ENCODE measurements around the gene GAP43.

GAP43 gene

DNA sequence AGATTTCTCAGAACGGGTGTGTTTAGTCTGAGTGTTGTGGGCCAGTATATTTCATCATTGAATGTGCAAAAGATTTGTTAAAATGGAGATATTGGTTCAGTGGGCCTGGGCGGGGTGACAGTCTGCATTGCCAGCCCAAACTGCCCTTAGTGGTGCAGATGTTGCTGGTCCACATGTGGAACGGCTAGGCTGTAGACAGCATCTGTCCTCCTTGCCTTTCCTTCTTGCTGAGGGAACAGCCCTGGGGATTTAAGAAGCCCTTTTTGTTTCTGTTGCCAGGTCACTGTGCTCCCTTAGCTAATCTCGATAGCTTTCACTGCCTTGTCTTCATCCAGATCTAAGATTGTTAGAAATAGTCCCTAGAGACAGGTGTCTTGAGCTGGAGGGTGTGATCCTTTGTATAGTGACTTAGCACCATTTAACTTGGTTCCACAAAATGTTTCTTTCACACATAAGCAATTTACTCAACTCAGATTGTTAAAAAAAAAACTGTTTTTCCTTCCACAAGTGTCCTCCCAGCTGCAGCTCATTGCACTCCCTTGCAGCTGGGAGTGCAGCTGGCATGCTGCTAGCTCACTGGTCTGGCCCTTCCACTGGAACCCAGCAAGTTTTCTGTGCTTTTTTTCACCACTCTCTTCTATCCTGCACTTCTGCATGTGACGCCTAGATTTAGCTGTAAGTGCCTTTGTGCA is 37.5 kb downstream of the GAP43 start:
- DNase-seq (ENCODE audit: extremely low read depth in 1 of 2, low read depth in 1 of 2): no peak

GRCh38 chr3:115662356-115662755 is 39.0 kb downstream of the GAP43 start:
- no peak for DNase-seq (ENCODE audit: extremely low read depth in 1 of 2, low read depth in 1 of 2)

GRCh38 chr3:115663414-115663813 is 40.1 kb downstream of the GAP43 start:
- no peak for DNase-seq (ENCODE audit: extremely low read depth in 1 of 2, low read depth in 1 of 2)

DNA sequence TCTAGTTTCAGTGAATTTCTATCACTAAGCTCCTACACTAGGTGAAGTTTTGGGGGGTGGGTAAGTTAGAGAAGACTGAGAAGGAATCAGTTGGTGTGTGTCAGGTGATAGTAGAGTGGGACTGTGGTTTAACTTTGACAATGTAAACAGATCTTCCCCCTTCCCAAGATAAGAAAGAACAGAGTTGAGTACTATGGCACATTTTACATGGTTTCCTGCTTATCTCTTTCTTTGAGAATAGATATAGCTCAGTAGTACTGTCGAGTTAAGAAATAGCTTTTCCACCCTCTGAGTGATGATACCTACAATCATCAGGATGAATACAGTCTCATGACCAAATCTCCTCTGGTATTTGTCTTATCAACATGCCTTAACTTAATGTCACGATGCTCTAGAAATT is 42.8 kb downstream of the GAP43 start:
- no peak for DNase-seq (ENCODE audit: extremely low read depth in 1 of 2, low read depth in 1 of 2)

DNA sequence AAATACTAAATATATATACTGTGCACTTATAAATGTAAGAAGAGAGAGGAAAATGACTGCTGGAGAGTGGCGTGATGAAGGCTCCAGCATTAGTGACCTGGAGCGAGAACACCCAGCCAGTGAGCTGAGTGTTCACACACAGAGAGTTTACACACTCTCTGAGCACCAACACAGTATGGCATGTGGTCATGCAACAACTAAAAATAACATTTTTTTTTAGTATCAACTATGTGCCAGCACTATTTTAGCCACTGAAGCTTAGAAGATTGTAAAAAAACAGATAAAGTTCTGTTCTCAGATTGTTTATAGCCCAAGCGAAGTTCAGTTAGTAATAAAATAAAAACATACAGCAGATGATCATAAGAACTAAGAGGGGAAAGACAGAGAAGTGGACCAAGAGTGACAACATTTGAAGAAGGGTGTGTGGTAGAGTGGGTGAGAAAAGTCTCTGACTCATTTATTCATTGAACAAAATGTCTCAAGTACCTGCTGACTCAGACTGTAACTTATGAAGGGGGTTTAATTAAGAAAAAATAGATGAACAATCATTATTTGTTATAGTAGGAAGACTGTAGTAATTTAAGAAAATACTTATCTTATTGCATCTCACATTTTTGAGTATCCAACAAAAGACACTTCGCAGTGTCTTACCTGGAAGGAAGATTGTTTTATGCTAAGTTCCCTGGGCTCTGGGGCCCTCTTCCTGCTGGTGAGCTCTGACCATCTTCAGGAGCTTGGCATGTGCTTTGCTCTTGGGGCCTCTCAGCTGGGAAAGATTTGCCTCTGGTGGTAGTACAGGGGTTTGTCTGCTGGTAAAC is 43.8 kb downstream of the GAP43 start:
- DNase-seq (ENCODE audit: extremely low read depth in 1 of 2, low read depth in 1 of 2): no peak

- DNase-seq (ENCODE audit: extremely low read depth in 1 of 2, low read depth in 1 of 2): no peak
Measured at GRCh38 chr3:115667738-115668065, 44.4 kb downstream of the GAP43 start.

GRCh38 chr3:115670911-115671310 is 47.6 kb downstream of the GAP43 start:
- DNase-seq (ENCODE audit: extremely low read depth in 1 of 2, low read depth in 1 of 2): no peak

DNA sequence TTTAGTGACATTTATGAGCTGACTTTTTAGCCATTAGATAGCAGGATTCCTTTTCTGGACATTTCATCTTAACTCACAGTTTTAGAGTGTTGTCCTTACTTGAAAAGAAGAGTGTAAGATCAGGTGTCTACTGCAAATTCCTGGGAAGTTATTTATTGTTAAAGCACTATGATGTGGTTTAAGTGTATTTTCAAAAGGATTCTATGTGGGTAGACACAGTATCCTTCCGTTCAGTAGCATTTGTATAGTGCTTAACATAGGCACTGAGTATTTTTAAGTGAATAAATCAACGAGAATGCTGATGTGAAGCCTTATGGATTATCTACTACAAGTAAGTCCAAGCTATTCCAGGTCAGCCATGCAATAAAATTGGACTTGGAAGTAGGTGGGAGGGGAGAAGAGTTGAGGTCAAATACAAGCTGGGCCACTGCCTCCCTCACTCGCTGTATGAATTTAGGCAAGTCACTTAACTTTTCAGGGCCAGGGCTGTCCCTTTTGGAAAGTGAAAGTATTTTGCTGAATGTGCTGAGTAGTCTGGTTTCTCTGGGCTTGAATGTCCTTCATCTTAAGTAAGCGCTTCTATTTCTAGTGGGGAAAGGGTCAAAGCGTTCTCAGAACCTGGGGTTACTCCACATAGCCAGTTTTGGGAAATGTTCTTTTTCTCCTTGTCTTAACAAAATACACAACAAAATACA is 48.6 kb downstream of the GAP43 start:
- no peak for DNase-seq (ENCODE audit: extremely low read depth in 1 of 2, low read depth in 1 of 2)

DNA sequence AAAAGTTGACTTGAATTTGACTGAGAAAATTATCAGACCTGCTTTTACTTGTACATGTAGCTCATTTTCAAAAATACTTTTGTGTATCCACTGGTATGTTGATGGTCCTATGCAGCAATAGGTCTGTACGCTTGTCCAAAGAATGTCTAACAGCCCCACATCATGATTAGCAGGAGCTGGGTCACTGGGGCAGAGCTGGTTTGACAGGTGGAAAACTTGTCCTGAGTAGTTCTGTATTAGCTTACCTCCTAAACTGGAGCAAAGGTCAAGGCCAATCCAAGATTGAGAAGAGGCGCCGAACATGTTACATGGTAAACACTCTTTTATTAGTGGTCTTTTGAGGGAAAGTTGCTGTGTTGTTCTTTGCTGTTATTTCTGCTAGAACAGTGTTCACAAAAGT is 50.6 kb downstream of the GAP43 start:
- DNase-seq (ENCODE audit: extremely low read depth in 1 of 2, low read depth in 1 of 2): no peak

GRCh38 chr3:115676336-115676735 is 53.0 kb downstream of the GAP43 start:
- DNase-seq (ENCODE audit: extremely low read depth in 1 of 2, low read depth in 1 of 2): no peak

- DNase-seq (ENCODE audit: extremely low read depth in 1 of 2, low read depth in 1 of 2): no peak
Measured at GRCh38 chr3:115680803-115681345, 57.6 kb downstream of the GAP43 start.

DNA sequence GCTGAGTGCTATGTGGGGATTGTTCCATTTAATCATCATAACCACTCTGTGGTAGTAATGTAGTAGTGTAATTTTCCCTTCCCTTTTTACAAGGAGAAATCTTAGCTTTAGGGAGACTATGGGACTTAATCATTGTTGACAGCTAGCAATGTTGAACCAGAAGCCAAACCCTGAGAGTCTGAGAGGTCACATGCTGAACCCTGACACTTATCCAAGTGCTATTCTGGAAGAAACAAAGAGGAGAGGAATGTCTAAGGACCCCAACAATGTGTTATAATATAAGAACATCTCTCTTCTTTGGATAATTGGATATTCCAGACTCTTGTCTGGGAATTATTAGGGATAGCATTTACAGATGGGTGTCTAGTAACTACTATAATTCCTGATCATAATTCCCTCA is 58.4 kb downstream of the GAP43 start:
- no peak for DNase-seq (ENCODE audit: extremely low read depth in 1 of 2, low read depth in 1 of 2)

DNA sequence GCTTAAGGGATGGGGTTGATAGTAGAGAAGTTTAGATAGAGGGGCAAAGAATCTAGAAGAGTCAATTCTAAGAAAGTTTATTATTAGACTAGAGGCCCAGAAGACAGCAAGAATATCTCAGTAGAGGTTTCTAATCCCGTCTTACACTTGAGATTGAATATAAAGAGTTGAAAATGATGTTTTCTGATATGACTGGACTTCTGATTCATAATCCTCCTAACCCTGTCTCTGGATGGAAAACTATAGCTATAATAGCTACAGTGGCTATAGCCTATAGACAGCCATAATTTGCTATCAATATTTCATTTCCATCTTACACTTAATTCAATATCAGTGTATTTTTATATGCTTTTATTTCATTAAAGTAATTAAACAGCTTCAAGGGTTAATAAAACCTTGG is 60.0 kb downstream of the GAP43 start:
- DNase-seq (ENCODE audit: extremely low read depth in 1 of 2, low read depth in 1 of 2): no peak

GRCh38 chr3:115683773-115684172 is 60.5 kb downstream of the GAP43 start:
- no peak for DNase-seq (ENCODE audit: extremely low read depth in 1 of 2, low read depth in 1 of 2)

- DNase-seq (ENCODE audit: extremely low read depth in 1 of 2, low read depth in 1 of 2): no peak
Measured at GRCh38 chr3:115685097-115685496, 61.8 kb downstream of the GAP43 start.

DNA sequence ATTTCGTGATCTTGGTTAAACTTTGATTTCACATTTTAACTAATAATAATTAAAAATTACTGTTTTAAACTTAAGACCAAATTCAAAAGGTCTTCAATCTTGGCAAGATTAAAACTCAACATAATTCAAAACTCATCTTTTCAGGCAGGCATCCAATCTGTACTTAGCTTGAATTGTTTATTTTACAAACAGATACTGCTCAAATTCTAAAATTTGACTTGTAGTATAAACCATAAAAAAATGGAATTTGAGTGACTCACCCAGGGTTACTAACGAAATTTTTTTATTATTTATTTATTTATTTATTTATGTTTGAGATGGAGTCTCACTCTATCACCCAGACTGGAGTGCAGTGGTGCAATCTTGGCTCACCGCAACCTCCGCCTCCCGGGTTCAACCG is 64.4 kb downstream of the GAP43 start:
- no peak for DNase-seq (ENCODE audit: extremely low read depth in 1 of 2, low read depth in 1 of 2)

GRCh38 chr3:115688418-115688817 is 65.1 kb downstream of the GAP43 start:
- DNase-seq (ENCODE audit: extremely low read depth in 1 of 2, low read depth in 1 of 2): no peak

DNA sequence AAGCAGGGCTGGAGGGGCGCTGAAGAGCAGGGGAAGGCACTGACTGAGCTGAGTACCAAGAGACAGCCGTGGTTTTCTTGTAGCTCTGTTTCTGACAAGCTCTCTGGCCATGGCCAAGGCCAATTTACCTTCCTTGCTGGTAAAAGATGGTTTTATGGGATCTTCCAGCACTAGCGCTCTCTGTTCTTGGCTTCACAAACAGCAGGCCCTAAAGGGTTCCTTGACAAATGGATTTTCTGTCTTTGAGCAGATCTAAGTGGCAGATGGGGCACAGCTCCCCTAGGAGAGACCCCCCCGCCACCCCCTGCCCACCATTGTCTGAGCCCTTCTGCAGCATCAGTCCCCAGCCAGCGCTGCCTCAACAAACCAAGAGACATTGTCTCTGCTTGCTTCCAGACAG is 66.6 kb downstream of the GAP43 start:
- no peak for DNase-seq (ENCODE audit: extremely low read depth in 1 of 2, low read depth in 1 of 2)

- no peak for DNase-seq (ENCODE audit: extremely low read depth in 1 of 2, low read depth in 1 of 2)
Measured at GRCh38 chr3:115691964-115692363, 68.7 kb downstream of the GAP43 start.

GRCh38 chr3:115692887-115693524 is 69.7 kb downstream of the GAP43 start:
- DNase-seq (ENCODE audit: extremely low read depth in 1 of 2, low read depth in 1 of 2): peak; percentile 21 to 39

DNA sequence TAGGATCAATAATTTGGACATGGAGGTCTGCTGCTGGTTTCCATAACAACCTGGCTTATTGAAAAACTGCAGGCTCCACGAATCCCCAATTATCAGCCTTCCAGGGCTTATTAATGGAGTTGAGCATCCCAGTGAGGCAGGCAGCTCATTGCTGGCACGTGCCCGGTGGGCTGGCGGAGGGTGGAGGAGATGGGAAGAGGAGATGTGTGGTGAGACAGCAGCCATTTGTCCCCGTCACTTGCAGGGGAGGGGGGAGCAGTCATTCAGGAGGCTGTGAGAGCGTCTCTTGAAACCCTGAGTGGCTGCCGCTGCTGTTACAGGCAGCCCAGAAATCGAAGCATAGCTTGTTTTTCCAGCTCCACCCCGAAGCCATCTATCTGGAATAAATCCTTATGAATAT is 70.6 kb downstream of the GAP43 start:
- DNase-seq (ENCODE audit: extremely low read depth in 1 of 2, low read depth in 1 of 2): no peak

Data from stimulated activated CD8-positive, alpha-beta memory T cell treated with anti-CD3 and anti-CD28 coated beads, Interleukin-7, amount 100 ng/mL, for 48 hours (primary cell).